HepG2 (cell line): ENCODE measurements around the gene ZNF282. TPM values are rescaled to one million over a fixed set of nuclear protein-coding genes. Genes with fewer than 3 reads are reported as not detected.

Experiments
- EEA1 ChIP-seq: sonication (generic); formaldehyde crosslinking; IDR thresholded peaks from 2 replicates; pipeline ENCODE4 v1.5.1; 2020; ENCODE audit warnings: mild to moderate bottlenecking, missing genetic modification reagents, borderline replicate concordance
- FOXJ3 ChIP-seq: sonication (generic); formaldehyde crosslinking; IDR thresholded peaks from 2 replicates; pipeline ENCODE4 v1.4.0; 2020; ENCODE audit warnings: missing genetic modification reagents, mild to moderate bottlenecking, borderline replicate concordance
- GMEB2 ChIP-seq: IDR thresholded peaks from 2 replicates; pipeline ENCODE4 v1.6.1; 2016; ENCODE audit warnings: missing biosample characterization, missing genetic modification reagents, low read depth
- MED13 ChIP-seq: sonication (generic); formaldehyde crosslinking; IDR thresholded peaks from 2 replicates; pipeline ENCODE4 v1.5.0; 2020; ENCODE audit warnings: missing genetic modification reagents
- MTA1 ChIP-seq: sonication (generic); formaldehyde crosslinking; IDR thresholded peaks from 2 replicates; pipeline ENCODE4 v1.4.0; 2020; ENCODE audit warnings: missing genetic modification reagents, mild to moderate bottlenecking, borderline replicate concordance
- PLRG1 ChIP-seq: fragments of 450-650 bp; conservative IDR thresholded peaks from 2 replicates; pipeline ENCODE4 v1.6.1; 2016
- REXO4 ChIP-seq: sonication (generic); formaldehyde crosslinking; IDR thresholded peaks from 2 replicates; pipeline ENCODE4 v1.8.0; 2022; ENCODE audit warnings: missing genetic modification reagents, mild to moderate bottlenecking, borderline replicate concordance
- SMAD3 ChIP-seq: sonication (generic); formaldehyde crosslinking; IDR thresholded peaks from 2 replicates; pipeline ENCODE4 v1.4.0; 2020; ENCODE audit warnings: missing genetic modification reagents
- SRF ChIP-seq: IDR thresholded peaks from 2 replicates; pipeline ENCODE4 v1.6.1; 2011; ENCODE audit warnings: mild to moderate bottlenecking, low read depth, low read length, moderate library complexity
- SRY ChIP-seq: sonication (generic); formaldehyde crosslinking; IDR thresholded peaks from 2 replicates; pipeline ENCODE4 v1.8.0; 2022; ENCODE audit warnings: mild to moderate bottlenecking, missing genetic modification reagents
- ZNF552 ChIP-seq: sonication (generic); formaldehyde crosslinking; IDR thresholded peaks from 2 replicates; pipeline ENCODE4 v1.9.0; 2022; ENCODE audit warnings: missing genetic modification reagents, mild to moderate bottlenecking, borderline replicate concordance
- ZNF598 ChIP-seq: sonication (generic); formaldehyde crosslinking; IDR thresholded peaks from 2 replicates; pipeline ENCODE4 v1.5.1; 2020; ENCODE audit warnings: mild to moderate bottlenecking, missing genetic modification reagents, borderline replicate concordance
- polyA plus RNA-seq, 8 experiments: library from polyadenylated mRNA; depleted of rRNA in 3 of 8; stranded (reverse) in 7 of 8; unstranded in 1 of 8; fragments of >200 nt; fragmentation: Illumina TruSeq in 4 of 8; extraction: Trizol in 4 of 8; gene quantifications; 2 replicates each; pipeline versions ENCODE4 v1.2.1 to v1.2.3, GENCODE V29; 2011 to 2016; ENCODE audit warnings: low read depth in 4 of 8, missing spikeins in 1 of 8, mixed read lengths in 1 of 8; ENCODE audit not compliant: insufficient read depth in 1 of 8
- total RNA-seq, 5 experiments: library from RNA; depleted of rRNA; stranded (reverse); fragments of >200 nt; fragmentation: Illumina TruSeq; extraction: Trizol; gene quantifications; 2 replicates each; pipeline ENCODE4 v1.2.3, GENCODE V29; 2016; ENCODE audit warnings: low read depth in 1 of 5
- TF ChIP-seq, protein P1 (sequence below): sonication (generic); formaldehyde crosslinking; IDR thresholded peaks from 2 replicates; pipeline ENCODE4 v1.4.0; 2020; ENCODE audit warnings: mild to moderate bottlenecking, missing genetic modification reagents, borderline replicate concordance
- TF ChIP-seq, protein P2 (sequence below): sonication (generic); formaldehyde crosslinking; IDR thresholded peaks from 2 replicates; pipeline ENCODE4 v1.5.0; 2020; ENCODE audit warnings: missing genetic modification reagents
- TF ChIP-seq, protein P3 (sequence below): sonication (generic); formaldehyde crosslinking; IDR thresholded peaks from 2 replicates; pipeline ENCODE4 v1.4.0; 2020; ENCODE audit warnings: mild to moderate bottlenecking, missing genetic modification reagents

ZNF282 gene
- total and polyA plus RNA-seq, 2 of the 13 experiments (the other 11 are each of a cell fraction or from before 2014, with no cell fraction given), result 9.1 to 20.9 TPM

DNA sequence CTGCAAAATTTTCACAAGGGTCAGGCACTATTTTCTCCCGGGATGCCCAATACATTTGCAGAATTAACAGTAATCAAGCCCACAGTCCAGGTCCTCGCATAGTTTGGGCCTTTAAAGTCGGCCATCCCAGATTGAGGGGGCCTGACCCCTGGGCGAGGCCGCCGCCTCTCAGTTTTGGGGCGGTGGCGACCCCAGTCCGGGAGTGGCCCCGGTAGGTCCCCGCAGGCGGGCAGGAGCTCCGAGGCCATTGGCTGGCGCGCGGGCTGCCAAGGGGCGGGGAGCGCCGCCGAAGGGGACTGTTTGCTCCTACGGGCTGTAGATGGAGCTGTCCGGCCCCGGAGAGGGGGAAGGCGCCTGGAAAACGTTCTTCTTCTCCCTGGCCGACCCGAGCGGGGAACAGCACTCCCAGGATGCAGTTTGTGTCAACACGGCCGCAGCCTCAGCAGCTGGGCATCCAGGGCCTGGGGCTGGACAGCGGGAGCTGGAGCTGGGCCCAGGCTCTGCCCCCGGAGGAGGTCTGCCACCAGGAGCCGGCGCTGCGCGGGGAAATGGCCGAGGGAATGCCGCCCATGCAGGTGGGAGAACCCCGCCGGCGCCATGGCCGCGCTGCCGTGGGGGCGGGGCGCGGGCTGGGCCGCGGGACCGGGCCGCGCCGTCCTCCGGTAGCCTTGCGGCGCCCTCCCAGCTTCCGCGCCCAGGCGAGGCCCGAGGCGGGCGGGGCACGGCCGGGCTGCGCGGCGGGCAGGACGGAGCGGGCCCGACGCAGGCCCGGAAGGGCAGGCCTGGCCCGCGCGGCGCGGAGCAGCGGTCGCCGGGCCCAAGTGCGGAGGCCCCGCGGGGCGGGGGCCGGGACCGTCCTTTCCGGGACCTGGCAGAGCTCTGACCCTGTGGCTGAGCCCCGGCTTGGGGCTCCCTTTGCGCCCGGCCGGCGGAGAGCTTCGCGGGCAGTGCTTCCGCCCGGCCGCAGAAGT, at the start of gene ZNF282 (continued):
- no peak for TF ChIP-seq GMEB2
- TF ChIP-seq SMAD3, result peak; percentile 80
- TF ChIP-seq SRF, result no peak
- peak; percentile 57; the same call in 1 of the 2 replicates for TF ChIP-seq MTA1 (CRISPR knock-in tag)
- TF ChIP-seq MED13 (CRISPR knock-in tag), result 0 out of 2 replicates have a peak, but pooled peaks have one; percentile 65
- TF ChIP-seq, protein P1, sequence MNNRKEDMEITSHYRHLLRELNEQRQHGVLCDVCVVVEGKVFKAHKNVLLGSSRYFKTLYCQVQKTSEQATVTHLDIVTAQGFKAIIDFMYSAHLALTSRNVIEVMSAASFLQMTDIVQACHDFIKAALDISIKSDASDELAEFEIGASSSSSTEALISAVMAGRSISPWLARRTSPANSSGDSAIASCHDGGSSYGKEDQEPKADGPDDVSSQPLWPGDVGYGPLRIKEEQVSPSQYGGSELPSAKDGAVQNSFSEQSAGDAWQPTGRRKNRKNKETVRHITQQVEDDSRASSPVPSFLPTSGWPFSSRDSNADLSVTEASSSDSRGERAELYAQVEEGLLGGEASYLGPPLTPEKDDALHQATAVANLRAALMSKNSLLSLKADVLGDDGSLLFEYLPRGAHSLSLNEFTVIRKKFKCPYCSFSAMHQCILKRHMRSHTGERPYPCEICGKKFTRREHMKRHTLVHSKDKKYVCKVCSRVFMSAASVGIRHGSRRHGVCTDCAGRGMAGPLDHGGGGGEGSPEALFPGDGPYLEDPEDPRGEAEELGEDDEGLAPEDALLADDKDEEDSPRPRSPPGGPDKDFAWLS, result no peak
- peak; percentile 65 for TF ChIP-seq SRY (CRISPR knock-in tag)
- TF ChIP-seq ZNF552 (CRISPR knock-in tag), result peak; percentile 43; the same call in 1 of the 2 replicates
- peak; percentile 61; the same call in 1 of the 2 replicates for TF ChIP-seq FOXJ3
- TF ChIP-seq, protein P2, sequence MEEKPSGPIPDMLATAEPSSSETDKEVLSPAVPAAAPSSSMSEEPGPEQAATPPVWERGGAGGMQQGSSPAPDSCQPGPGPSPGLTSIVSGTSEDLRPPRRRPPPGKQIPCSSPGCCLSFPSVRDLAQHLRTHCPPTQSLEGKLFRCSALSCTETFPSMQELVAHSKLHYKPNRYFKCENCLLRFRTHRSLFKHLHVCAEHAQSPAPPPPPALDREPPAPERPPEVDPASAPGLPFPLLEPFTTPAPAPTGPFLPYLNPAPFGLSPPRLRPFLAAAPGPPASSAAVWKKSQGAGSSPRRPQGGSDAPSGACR (CRISPR knock-in tag), result peak; percentile 74
- TF ChIP-seq REXO4 (CRISPR knock-in tag), result no peak
- TF ChIP-seq EEA1, result no peak
- TF ChIP-seq ZNF598 (CRISPR knock-in tag), result no peak
- TF ChIP-seq PLRG1, result no peak
- TF ChIP-seq, protein P3, sequence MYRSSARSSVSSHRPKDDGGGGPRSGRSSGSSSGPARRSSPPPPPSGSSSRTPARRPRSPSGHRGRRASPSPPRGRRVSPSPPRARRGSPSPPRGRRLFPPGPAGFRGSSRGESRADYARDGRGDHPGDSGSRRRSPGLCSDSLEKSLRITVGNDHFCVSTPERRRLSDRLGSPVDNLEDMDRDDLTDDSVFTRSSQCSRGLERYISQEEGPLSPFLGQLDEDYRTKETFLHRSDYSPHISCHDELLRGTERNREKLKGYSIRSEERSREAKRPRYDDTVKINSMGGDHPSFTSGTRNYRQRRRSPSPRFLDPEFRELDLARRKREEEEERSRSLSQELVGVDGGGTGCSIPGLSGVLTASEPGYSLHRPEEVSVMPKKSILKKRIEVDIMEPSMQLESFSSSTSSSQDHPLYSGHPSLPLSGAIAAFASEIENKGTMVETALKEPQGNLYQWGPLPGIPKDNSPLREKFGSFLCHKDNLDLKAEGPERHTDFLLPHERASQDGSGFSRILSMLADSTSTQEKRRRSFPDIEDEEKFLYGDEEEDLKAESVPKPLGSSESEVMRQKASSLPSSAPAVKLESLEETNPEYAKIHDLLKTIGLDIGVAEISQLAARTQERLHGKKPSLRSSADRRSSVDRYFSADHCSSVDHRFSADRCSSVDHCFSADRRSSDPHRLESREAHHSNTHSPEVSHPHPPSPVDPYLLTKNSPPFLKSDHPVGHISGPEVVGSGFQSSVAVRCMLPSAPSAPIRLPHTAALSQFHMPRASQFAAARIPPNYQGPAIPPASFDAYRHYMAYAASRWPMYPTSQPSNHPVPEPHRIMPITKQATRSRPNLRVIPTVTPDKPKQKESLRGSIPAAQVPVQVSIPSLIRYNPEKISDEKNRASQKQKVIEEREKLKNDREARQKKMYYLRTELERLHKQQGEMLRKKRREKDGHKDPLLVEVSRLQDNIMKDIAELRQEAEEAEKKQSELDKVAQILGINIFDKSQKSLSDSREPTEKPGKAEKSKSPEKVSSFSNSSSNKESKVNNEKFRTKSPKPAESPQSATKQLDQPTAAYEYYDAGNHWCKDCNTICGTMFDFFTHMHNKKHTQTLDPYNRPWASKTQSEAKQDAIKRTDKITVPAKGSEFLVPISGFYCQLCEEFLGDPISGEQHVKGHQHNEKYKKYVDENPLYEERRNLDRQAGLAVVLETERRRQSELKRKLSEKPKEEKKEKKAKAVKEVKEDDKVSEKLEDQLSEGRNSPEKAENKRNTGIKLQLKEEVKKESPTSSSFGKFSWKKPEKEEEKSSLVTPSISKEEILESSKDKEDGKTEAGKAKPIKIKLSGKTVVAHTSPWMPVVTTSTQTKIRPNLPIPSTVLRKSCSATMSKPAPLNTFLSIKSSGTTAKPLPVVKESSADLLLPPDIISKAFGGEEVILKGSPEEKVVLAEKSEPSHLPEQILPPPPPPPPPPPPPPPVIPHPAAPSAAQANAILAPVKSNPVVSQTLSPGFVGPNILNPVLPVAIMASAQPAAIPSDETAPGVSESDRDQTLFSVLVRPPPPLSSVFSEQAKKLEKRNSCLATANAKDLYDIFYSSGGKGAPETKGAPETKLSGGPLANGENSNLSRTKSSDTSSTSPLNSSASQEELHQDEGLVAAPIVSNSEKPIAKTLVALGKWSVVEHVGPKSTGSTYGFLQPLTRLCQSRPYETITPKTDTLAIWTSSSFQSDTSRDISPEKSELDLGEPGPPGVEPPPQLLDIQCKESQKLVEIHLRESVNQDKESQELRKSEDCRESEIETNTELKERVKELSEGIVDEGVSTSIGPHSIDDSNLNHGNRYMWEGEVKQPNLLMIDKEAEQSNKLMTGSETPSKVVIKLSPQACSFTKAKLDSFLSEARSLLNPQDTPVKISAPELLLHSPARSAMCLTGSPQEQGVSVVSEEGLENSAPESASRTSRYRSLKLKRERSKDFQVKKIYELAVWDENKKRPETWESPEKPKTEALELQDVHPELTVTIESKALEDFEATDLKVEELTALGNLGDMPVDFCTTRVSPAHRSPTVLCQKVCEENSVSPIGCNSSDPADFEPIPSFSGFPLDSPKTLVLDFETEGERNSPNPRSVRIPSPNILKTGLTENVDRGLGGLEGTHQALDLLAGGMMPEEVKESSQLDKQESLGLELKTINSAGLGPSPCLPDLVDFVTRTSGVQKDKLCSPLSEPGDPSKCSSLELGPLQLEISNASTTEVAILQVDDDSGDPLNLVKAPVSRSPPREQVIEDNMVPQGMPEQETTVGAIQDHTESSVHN (CRISPR knock-in tag), result no peak
